Measurements from ENCODE around the gene CDH19.
A peak's percentile ranks its signal among the peaks of the same experiment; 100 is the strongest.
"Not testable (repeated sequence)": the region's sequence is repeated elsewhere in the genome, so short reads cannot be mapped to it uniquely, and the experiment has no call there.

The CDH19 gene

GRCh38 chr18:66564236-66564635 lies 39.7 kb downstream of the CDH19 start:
- DNase-seq = no peak

- no peak for DNase-seq
Observed at GRCh38 chr18:66562279-66562678, 41.6 kb downstream of the CDH19 start.

- no peak for DNase-seq
Observed at GRCh38 chr18:66560094-66560493, 43.8 kb downstream of the CDH19 start.

- DNase-seq = no peak
Observed at GRCh38 chr18:66558773-66559172, 45.1 kb downstream of the CDH19 start.

GRCh38 chr18:66557091-66557490 lies 46.8 kb downstream of the CDH19 start:
- DNase-seq = no peak

- no peak for DNase-seq
Observed at GRCh38 chr18:66555585-66555984, 48.3 kb downstream of the CDH19 start.

- DNase-seq = no peak
Observed at GRCh38 chr18:66553824-66554223, 50.1 kb downstream of the CDH19 start.

- DNase-seq = no peak
Observed at GRCh38 chr18:66550366-66550765, 53.5 kb downstream of the CDH19 start.

- DNase-seq = no peak
Observed at GRCh38 chr18:66548747-66549146, 55.1 kb downstream of the CDH19 start.

GRCh38 chr18:66534110-66534509 lies 69.8 kb downstream of the CDH19 start:
- no peak for DNase-seq

GRCh38 chr18:66533693-66534092 lies 70.2 kb downstream of the CDH19 start:
- DNase-seq = no peak

- DNase-seq = no peak
Observed at GRCh38 chr18:66523219-66523991, 80.5 kb downstream of the CDH19 start.

GRCh38 chr18:66513996-66514395 lies 89.9 kb downstream of the CDH19 start:
- no peak for DNase-seq

GRCh38 chr18:66511792-66512191 lies 92.1 kb downstream of the CDH19 start:
- DNase-seq = no peak

GRCh38 chr18:66511289-66511688 lies 92.6 kb downstream of the CDH19 start:
- DNase-seq = no peak

GRCh38 chr18:66510357-66511045 lies 93.4 kb downstream of the CDH19 start:
- no peak for DNase-seq

GRCh38 chr18:66508937-66509336 lies 95.0 kb downstream of the CDH19 start:
- DNase-seq = no peak

- DNase-seq = no peak
Observed at GRCh38 chr18:66506178-66506577, 97.7 kb downstream of the CDH19 start.

GRCh38 chr18:66497351-66497750 lies 106.5 kb downstream of the CDH19 start:
- DNase-seq = no peak

- peak; percentile 3 for DNase-seq
Observed at GRCh38 chr18:66495844-66496243, 108.0 kb downstream of the CDH19 start.

- no peak for DNase-seq
Observed at GRCh38 chr18:66473882-66474281, 130.0 kb downstream of the CDH19 start.

- not testable (repeated sequence) for DNase-seq
Observed at GRCh38 chr18:66466184-66466583, 137.7 kb downstream of the CDH19 start.

- no peak for DNase-seq
Observed at GRCh38 chr18:66461344-66461743, 142.5 kb downstream of the CDH19 start.

GRCh38 chr18:66457245-66457644 lies 146.6 kb downstream of the CDH19 start:
- DNase-seq = no peak

Measured in stimulated activated CD4-positive, alpha-beta T cell treated with anti-CD3 and anti-CD28 coated beads, Interleukin-4, amount 100 ng/mL, for 24 hours (primary cell).